ENCODE data around the gene TRAPPC14. TPM values are rescaled to one million over a fixed set of nuclear protein-coding genes. Genes with fewer than 3 reads are reported as not detected.

Gene TRAPPC14
- polyA plus RNA-seq, 4 donors, result 16.7 to 28.0 (median 23.7) TPM

GRCh38 chr7:100169147-100169850, 10.8 kb upstream of the TRAPPC14 start:
- Histone ChIP-seq H3K9me3 (ENCODE audit: control insufficient read depth in 2 of 2, insufficient read depth in 1 of 2, low read depth in 1 of 2, low read length in 1 of 2) (no peaks in the 10 kb centered on the region), H3K27ac (ENCODE audit: low read depth in 1 of 3, low read length in 2 of 3) (no peak overlapping the region), H3K36me3 (ENCODE audit: control insufficient read depth in 3 of 3, insufficient read depth in 2 of 3, low read depth in 1 of 3, low read length in 3 of 3) (no peaks in the 10 kb centered on the region), H3K4me1 (ENCODE audit: control insufficient read depth in 3 of 3, insufficient read depth in 2 of 3, low read depth in 1 of 3, low read length in 2 of 3) (peaks cover 3 to 24% (median 4%) of the 10 kb centered on the region in 3 donors), H3K27me3 (ENCODE audit: control insufficient read depth in 3 of 3, insufficient read depth in 3 of 3, low read length in 3 of 3) (peaks cover 0 to 39% (median 0%) of the 10 kb centered on the region in 3 donors), H3K4me3 (ENCODE audit: low read depth in 1 of 3, low read length in 3 of 3) (no peak overlapping the region)
- no peak for FAIRE-seq
- 29 to 61% (median 45%) methylated on average over 11 of the region's 11 CpGs for WGBS, 3 donors
- no peak for DNase-seq

GRCh38 chr7:100167912-100168323, 9.4 kb upstream of the TRAPPC14 start:
- Histone ChIP-seq H3K27me3 (ENCODE audit: control insufficient read depth in 3 of 3, insufficient read depth in 3 of 3, low read length in 3 of 3) (peaks cover 0 to 39% (median 0%) of the 10 kb centered on the region in 3 donors), H3K4me1 (ENCODE audit: control insufficient read depth in 3 of 3, insufficient read depth in 2 of 3, low read depth in 1 of 3, low read length in 2 of 3) (peaks cover 3 to 30% (median 4%) of the 10 kb centered on the region in 3 donors), H3K27ac (ENCODE audit: low read depth in 1 of 3, low read length in 2 of 3) (peak overlapping the region in 2 of 3 donors; percentile 32 to 53), H3K9me3 (ENCODE audit: control insufficient read depth in 2 of 2, insufficient read depth in 1 of 2, low read depth in 1 of 2, low read length in 1 of 2) (no peaks in the 10 kb centered on the region), H3K4me3 (ENCODE audit: low read depth in 1 of 3, low read length in 3 of 3) (peak overlapping the region in 1 of 3 donors; percentile 39), H3K36me3 (ENCODE audit: control insufficient read depth in 3 of 3, insufficient read depth in 2 of 3, low read depth in 1 of 3, low read length in 3 of 3) (no peaks in the 10 kb centered on the region)
- DNase-seq (peak; percentile 46 to 56), FAIRE-seq (no peak)
- 0 to 5% (median 1%) methylated on average over 11 of the region's 11 CpGs for WGBS, 3 donors

GRCh38 chr7:100166970-100167911, 8.7 kb upstream of the TRAPPC14 start:
- H3K27ac ChIP-seq (ENCODE audit: low read depth in 1 of 3, low read length in 2 of 3), result no peak overlapping the region
- H3K9me3 ChIP-seq (ENCODE audit: control insufficient read depth in 2 of 2, insufficient read depth in 1 of 2, low read depth in 1 of 2, low read length in 1 of 2), result no peaks in the 10 kb centered on the region
- H3K36me3 ChIP-seq (ENCODE audit: control insufficient read depth in 3 of 3, insufficient read depth in 2 of 3, low read depth in 1 of 3, low read length in 3 of 3), result no peaks in the 10 kb centered on the region
- H3K4me3 ChIP-seq (ENCODE audit: low read depth in 1 of 3, low read length in 3 of 3), result peak overlapping the region in 1 of 3 donors; percentile 39
- WGBS, 3 donors, result 37 to 52% (median 40%) methylated on average over 12 to 14 of the region's 14 CpGs
- no peak for FAIRE-seq
- peak in 1 of 2 donors; percentile 45 for DNase-seq
- H3K27me3 ChIP-seq (ENCODE audit: control insufficient read depth in 3 of 3, insufficient read depth in 3 of 3, low read length in 3 of 3), result peaks cover 0 to 38% (median 0%) of the 10 kb centered on the region in 3 donors
- H3K4me1 ChIP-seq (ENCODE audit: control insufficient read depth in 3 of 3, insufficient read depth in 2 of 3, low read depth in 1 of 3, low read length in 2 of 3), result peaks cover 3 to 32% (median 4%) of the 10 kb centered on the region in 3 donors

- H3K36me3 ChIP-seq (ENCODE audit: control insufficient read depth in 3 of 3, insufficient read depth in 2 of 3, low read depth in 1 of 3, low read length in 3 of 3), result no peaks in the 10 kb centered on the region
- FAIRE-seq (no peak), DNase-seq (no peak)
- H3K9me3 ChIP-seq (ENCODE audit: control insufficient read depth in 2 of 2, insufficient read depth in 1 of 2, low read depth in 1 of 2, low read length in 1 of 2), result no peaks in the 10 kb centered on the region
- WGBS, 3 donors, result 73 to 86% (median 74%) methylated on average over 16 of the region's 16 CpGs
- H3K4me1 ChIP-seq (ENCODE audit: control insufficient read depth in 3 of 3, insufficient read depth in 2 of 3, low read depth in 1 of 3, low read length in 2 of 3), result peaks cover 3 to 32% (median 4%) of the 10 kb centered on the region in 3 donors
- no peak overlapping the region for H3K27ac ChIP-seq (ENCODE audit: low read depth in 1 of 3, low read length in 2 of 3)
- H3K4me3 ChIP-seq (ENCODE audit: low read depth in 1 of 3, low read length in 3 of 3), result no peak overlapping the region
- peaks cover 0 to 31% (median 0%) of the 10 kb centered on the region in 3 donors for H3K27me3 ChIP-seq (ENCODE audit: control insufficient read depth in 3 of 3, insufficient read depth in 3 of 3, low read length in 3 of 3)
Observed at GRCh38 chr7:100166317-100166940, 7.9 kb upstream of the TRAPPC14 start.

DNA sequence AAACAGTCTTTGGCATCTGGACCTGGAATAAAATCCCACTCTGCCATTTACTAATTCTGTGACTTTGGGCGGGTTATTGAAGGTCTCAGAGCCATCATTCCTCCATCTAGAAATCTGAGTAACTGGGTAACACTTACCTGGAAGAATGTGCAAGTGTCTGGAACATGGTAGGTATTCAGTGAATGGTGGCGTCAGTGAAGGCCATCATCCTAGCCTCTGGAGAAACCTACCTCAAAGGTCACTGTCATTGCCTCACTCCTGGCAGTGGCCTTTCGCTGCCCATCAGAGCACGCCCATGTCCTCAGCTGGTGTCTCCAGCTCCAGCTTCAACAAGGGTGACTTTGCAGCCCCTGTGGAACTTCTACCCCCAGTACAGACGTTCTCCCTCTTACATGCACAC, 5.3 kb upstream of the TRAPPC14 start:
- Histone ChIP-seq H3K4me3 (ENCODE audit: low read depth in 1 of 3, low read length in 3 of 3) (no peak overlapping the region), H3K36me3 (ENCODE audit: control insufficient read depth in 3 of 3, insufficient read depth in 2 of 3, low read depth in 1 of 3, low read length in 3 of 3) (no peaks in the 10 kb centered on the region), H3K27me3 (ENCODE audit: control insufficient read depth in 3 of 3, insufficient read depth in 3 of 3, low read length in 3 of 3) (peaks cover 0 to 14% (median 0%) of the 10 kb centered on the region in 3 donors), H3K27ac (ENCODE audit: low read depth in 1 of 3, low read length in 2 of 3) (no peak overlapping the region), H3K9me3 (ENCODE audit: control insufficient read depth in 2 of 2, insufficient read depth in 1 of 2, low read depth in 1 of 2, low read length in 1 of 2) (no peaks in the 10 kb centered on the region), H3K4me1 (ENCODE audit: control insufficient read depth in 3 of 3, insufficient read depth in 2 of 3, low read depth in 1 of 3, low read length in 2 of 3) (peaks cover 0 to 31% (median 3%) of the 10 kb centered on the region in 3 donors)
- no peak for FAIRE-seq
- WGBS, 3 donors, result 88 to 94% (median 89%) methylated on average over 5 of the region's 5 CpGs
- DNase-seq, result no peak

DNA sequence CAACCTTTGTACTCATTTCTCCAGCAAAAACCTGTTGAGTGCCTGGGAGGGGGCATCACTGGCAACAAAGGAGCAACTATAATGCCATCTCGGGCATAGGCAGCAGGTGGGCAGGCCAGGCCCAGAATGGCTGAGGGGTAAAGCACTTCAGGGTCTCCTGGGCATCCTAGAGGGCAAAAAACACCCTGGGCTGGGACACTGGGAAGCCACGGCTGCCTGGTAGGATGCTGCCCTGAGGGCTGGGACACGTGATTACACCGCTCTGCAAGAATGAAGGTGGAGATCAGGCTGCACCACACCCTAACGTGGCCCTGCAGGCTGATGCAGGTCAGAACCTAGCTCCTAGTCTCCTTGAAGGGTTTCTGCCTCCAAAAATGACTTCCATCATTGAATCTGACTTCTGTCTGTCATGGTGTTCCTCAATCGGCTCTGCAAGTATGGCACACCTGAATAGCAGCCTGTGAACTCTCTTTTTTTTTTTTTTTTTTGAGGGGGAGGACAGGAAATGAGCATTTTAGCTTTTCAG, 4.5 kb upstream of the TRAPPC14 start:
- H3K36me3 ChIP-seq (ENCODE audit: control insufficient read depth in 3 of 3, insufficient read depth in 2 of 3, low read depth in 1 of 3, low read length in 3 of 3), result no peaks in the 10 kb centered on the region
- FAIRE-seq (no peak), DNase-seq (peak; percentile 78 to 79)
- H3K4me1 ChIP-seq (ENCODE audit: control insufficient read depth in 3 of 3, insufficient read depth in 2 of 3, low read depth in 1 of 3, low read length in 2 of 3), result peaks cover 0 to 23% (median under 1%) of the 10 kb centered on the region in 3 donors
- 6 to 50% (median 18%) methylated on average over 6 of the region's 6 CpGs for WGBS, 3 donors
- H3K27me3 ChIP-seq (ENCODE audit: control insufficient read depth in 3 of 3, insufficient read depth in 3 of 3, low read length in 3 of 3), result peaks cover 0 to 14% (median 0%) of the 10 kb centered on the region in 3 donors
- no peak overlapping the region for H3K4me3 ChIP-seq (ENCODE audit: low read depth in 1 of 3, low read length in 3 of 3)
- H3K9me3 ChIP-seq (ENCODE audit: control insufficient read depth in 2 of 2, insufficient read depth in 1 of 2, low read depth in 1 of 2, low read length in 1 of 2), result no peaks in the 10 kb centered on the region
- peak overlapping the region in 2 of 3 donors; percentile 26 to 62 for H3K27ac ChIP-seq (ENCODE audit: low read depth in 1 of 3, low read length in 2 of 3)

DNA sequence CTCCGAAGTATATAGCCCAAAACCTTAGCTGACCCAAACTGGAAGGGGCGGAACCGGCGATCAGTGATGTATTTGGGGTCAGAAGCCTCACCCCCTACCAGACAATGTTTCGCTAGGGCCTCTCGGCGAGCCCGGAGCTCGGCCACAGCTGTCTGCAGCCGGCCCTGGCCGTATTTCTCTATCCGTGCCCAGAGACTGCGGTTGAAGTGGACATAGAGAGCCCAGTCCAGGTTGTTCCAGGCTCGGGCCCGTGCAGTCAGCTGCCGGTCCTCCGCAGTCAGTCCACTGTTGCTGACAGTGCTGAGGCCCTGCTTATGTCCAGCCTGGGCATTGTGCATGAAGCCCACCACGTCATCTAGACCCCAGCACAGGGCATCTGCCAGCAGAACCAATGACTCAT, 1.5 kb upstream of the TRAPPC14 start:
- Histone ChIP-seq H3K4me3 (ENCODE audit: low read depth in 1 of 3, low read length in 3 of 3) (no peak overlapping the region), H3K36me3 (ENCODE audit: control insufficient read depth in 3 of 3, insufficient read depth in 2 of 3, low read depth in 1 of 3, low read length in 3 of 3) (peaks cover 0 to 25% (median 3%) of the 10 kb centered on the region in 3 donors), H3K27me3 (ENCODE audit: control insufficient read depth in 3 of 3, insufficient read depth in 3 of 3, low read length in 3 of 3) (no peaks in the 10 kb centered on the region), H3K27ac (ENCODE audit: low read depth in 1 of 3, low read length in 2 of 3) (no peak overlapping the region), H3K4me1 (ENCODE audit: control insufficient read depth in 3 of 3, insufficient read depth in 2 of 3, low read depth in 1 of 3, low read length in 2 of 3) (peaks cover 0 to 31% (median 4%) of the 10 kb centered on the region in 3 donors), H3K9me3 (ENCODE audit: control insufficient read depth in 2 of 2, insufficient read depth in 1 of 2, low read depth in 1 of 2, low read length in 1 of 2) (no peaks in the 10 kb centered on the region)
- no peak for DNase-seq
- WGBS, 3 donors, result 88 to 94% (median 94%) methylated on average over 18 of the region's 18 CpGs
- FAIRE-seq, result no peak

Data from small intestine (tissue), 7 donors.